ENCODE results near the gene ATXN10. TPM values are rescaled to one million over a fixed set of nuclear protein-coding genes. Genes with fewer than 3 reads are reported as not detected.

The ATXN10 gene
- total RNA-seq, 3 donors from 2014 or later, result 59.9 to 136 (median 66.8) TPM

- TF ChIP-seq CTCF (IDR thresholded peaks at IDR 0.05), result no peak
- H3K36me3 ChIP-seq (ENCODE audit: low read depth), result no peaks in the 10 kb centered on the region
- no peak overlapping the region for H3K4me3 ChIP-seq
- intact Hi-C loops (cut with DNase I, micrococcal nuclease), result loop anchor here in 1 of 2 donors (10.0 kb wide), 1 partner anchor 223 kb away; no protein-coding TSS in a partner anchor
- no peaks in the 10 kb centered on the region for H3K9me3 ChIP-seq
- DNase-seq (no peak), ATAC-seq (peak; percentile 51)
- H3K4me1 ChIP-seq (ENCODE audit: low read depth), result peaks cover 14% of the 10 kb centered on the region
Measured at GRCh38 chr22:45867118-45867905, 195.7 kb downstream of the ATXN10 start.

- no peak for TF ChIP-seq CTCF (IDR thresholded peaks at IDR 0.05)
- intact Hi-C loops (cut with DNase I, micrococcal nuclease), result loop anchor here in 1 of 2 donors (10.0 kb wide), 1 partner anchor 223 kb away; no protein-coding TSS in a partner anchor
- Histone ChIP-seq H3K36me3 (ENCODE audit: low read depth) (no peaks in the 10 kb centered on the region), H3K4me3 (no peak overlapping the region), H3K9me3 (no peaks in the 10 kb centered on the region), H3K4me1 (ENCODE audit: low read depth) (peaks cover 14% of the 10 kb centered on the region)
- ATAC-seq (no peak), DNase-seq (no peak)
Measured at GRCh38 chr22:45867906-45868555, 196.4 kb downstream of the ATXN10 start.

- ATAC-seq, result no peak
Measured at GRCh38 chr22:45868571-45869339, 197.1 kb downstream of the ATXN10 start.

GRCh38 chr22:45869340-45869847, 197.8 kb downstream of the ATXN10 start:
- no peaks in the 10 kb centered on the region for H3K36me3 ChIP-seq (ENCODE audit: low read depth)
- intact Hi-C loops (cut with DNase I, micrococcal nuclease), result loop anchor here in 1 of 2 donors (10.0 kb wide), 1 partner anchor 225 kb away; no protein-coding TSS in a partner anchor
- ATAC-seq (no peak), DNase-seq (no peak)
- no peak for TF ChIP-seq CTCF (IDR thresholded peaks at IDR 0.05)
- no peak overlapping the region for H3K4me3 ChIP-seq
- H3K9me3 ChIP-seq, result no peaks in the 10 kb centered on the region
- peaks cover 10% of the 10 kb centered on the region for H3K4me1 ChIP-seq (ENCODE audit: low read depth)

More at GRCh38 chr22:45868571-45869339, 197.1 kb downstream of the ATXN10 start:
- Histone ChIP-seq H3K4me1 (ENCODE audit: low read depth) (peaks cover 14% of the 10 kb centered on the region), H3K9me3 (no peaks in the 10 kb centered on the region), H3K4me3 (no peak overlapping the region), H3K36me3 (ENCODE audit: low read depth) (no peaks in the 10 kb centered on the region)
- intact Hi-C loops (cut with DNase I, micrococcal nuclease), result loop anchor here in 1 of 2 donors (10.0 kb wide), 1 partner anchor 224 kb away; no protein-coding TSS in a partner anchor
- DNase-seq, result no peak
- no peak for TF ChIP-seq CTCF (IDR thresholded peaks at IDR 0.05)

GRCh38 chr22:45870011-45870410, 198.4 kb downstream of the ATXN10 start:
- DNase-seq (no peak), ATAC-seq (no peak)
- no peak for TF ChIP-seq CTCF (IDR thresholded peaks at IDR 0.05)
- Histone ChIP-seq H3K9me3 (no peaks in the 10 kb centered on the region), H3K36me3 (ENCODE audit: low read depth) (no peaks in the 10 kb centered on the region), H3K4me3 (no peak overlapping the region), H3K4me1 (ENCODE audit: low read depth) (peaks cover 10% of the 10 kb centered on the region)
- intact Hi-C loops (cut with DNase I, micrococcal nuclease), result no loop called here
